K562 (cell line): ENCODE data around the gene TRAP1. TPM values are rescaled to one million over a fixed set of nuclear protein-coding genes. Genes with fewer than 3 reads are reported as not detected.

Experiments
- BHLHE40 ChIP-seq: IDR thresholded peaks from 2 replicates; pipeline ENCODE4 v1.6.1; 2011; ENCODE audit warnings: low read length, improper control_type of control experiment
- HDAC1 ChIP-seq, 2 experiments: fragments of 450-650 bp; IDR thresholded peaks; 2 replicates each; pipeline ENCODE4 v1.6.1; 2016 to 2017; ENCODE audit warnings: inconsistent platforms in 1 of 2, mild to moderate bottlenecking in 1 of 2, moderate library complexity in 1 of 2
- HDAC2 ChIP-seq: fragments of 450-650 bp; IDR thresholded peaks from 2 replicates; pipeline ENCODE4 v1.6.1; 2016; ENCODE audit warnings: mild to moderate bottlenecking
- NFRKB ChIP-seq: fragments of 450-650 bp; IDR thresholded peaks from 2 replicates; pipeline ENCODE4 v1.6.1; 2016; ENCODE audit warnings: low read depth
- NKRF ChIP-seq: fragments of 450-650 bp; IDR thresholded peaks from 2 replicates; pipeline ENCODE4 v1.6.1; 2016; ENCODE audit warnings: borderline replicate concordance
- ZNF12 ChIP-seq: sonication (generic); formaldehyde crosslinking; IDR thresholded peaks from 2 replicates; pipeline ENCODE4 v1.4.0; 2020; ENCODE audit warnings: mild to moderate bottlenecking, missing genetic modification reagents
- polyA plus RNA-seq, 8 experiments: library from polyadenylated mRNA; depleted of rRNA in 4 of 8; stranded (reverse) in 5 of 8; unstranded in 3 of 8; fragments of >200 nt; fragmentation: Nextera tagmentation in 2 of 8; fragmentation: Illumina TruSeq in 1 of 8; extraction: Ambion mirVana in 2 of 8; extraction: Trizol in 1 of 8; gene quantifications; 2 replicates each; pipeline versions ENCODE4 v1.2.1 to v1.2.3, GENCODE V29; 2011 to 2014; ENCODE audit warnings: inconsistent platforms in 1 of 8, missing spikeins in 1 of 8
- total RNA-seq, 7 experiments: library from RNA; depleted of rRNA in 6 of 7; stranded (reverse); fragments of >200 nt in 6 of 7; fragmentation: Illumina TruSeq in 2 of 7; extraction: Trizol in 2 of 7; gene quantifications; 2 replicates each; pipeline versions ENCODE4 v1.2.1 to v1.2.3, GENCODE V29; 2011 to 2021; ENCODE audit warnings: low replicate concordance in 1 of 7
- TF ChIP-seq, protein P1 (sequence below): fragments of 450-650 bp; IDR thresholded peaks from 2 replicates; pipeline ENCODE4 v1.6.1; 2016; ENCODE audit warnings: mild to moderate bottlenecking, moderate library complexity
- TF ChIP-seq, protein P2 (sequence below), 2 experiments: IDR thresholded peaks; 2 replicates each; pipeline ENCODE4 v1.6.1; 2011; ENCODE audit warnings: borderline replicate concordance in 1 of 2, control low read depth in 1 of 2, low read depth in 1 of 2, low read length in 1 of 2, mild to moderate bottlenecking in 1 of 2, mixed read lengths in 1 of 2, moderate library complexity in 1 of 2; ENCODE audit not compliant: insufficient read depth in 1 of 2, insufficient read length in 1 of 2, poor library complexity in 1 of 2, severe bottlenecking in 1 of 2; ENCODE audit errors: extremely low read depth in 1 of 2

TRAP1 gene
- total and polyA plus RNA-seq, 9 of the 15 experiments (the other 6 are each of a cell fraction or from before 2014, with no cell fraction given) = 19.1 to 436 (median 301) TPM

- TF ChIP-seq, protein P1, sequence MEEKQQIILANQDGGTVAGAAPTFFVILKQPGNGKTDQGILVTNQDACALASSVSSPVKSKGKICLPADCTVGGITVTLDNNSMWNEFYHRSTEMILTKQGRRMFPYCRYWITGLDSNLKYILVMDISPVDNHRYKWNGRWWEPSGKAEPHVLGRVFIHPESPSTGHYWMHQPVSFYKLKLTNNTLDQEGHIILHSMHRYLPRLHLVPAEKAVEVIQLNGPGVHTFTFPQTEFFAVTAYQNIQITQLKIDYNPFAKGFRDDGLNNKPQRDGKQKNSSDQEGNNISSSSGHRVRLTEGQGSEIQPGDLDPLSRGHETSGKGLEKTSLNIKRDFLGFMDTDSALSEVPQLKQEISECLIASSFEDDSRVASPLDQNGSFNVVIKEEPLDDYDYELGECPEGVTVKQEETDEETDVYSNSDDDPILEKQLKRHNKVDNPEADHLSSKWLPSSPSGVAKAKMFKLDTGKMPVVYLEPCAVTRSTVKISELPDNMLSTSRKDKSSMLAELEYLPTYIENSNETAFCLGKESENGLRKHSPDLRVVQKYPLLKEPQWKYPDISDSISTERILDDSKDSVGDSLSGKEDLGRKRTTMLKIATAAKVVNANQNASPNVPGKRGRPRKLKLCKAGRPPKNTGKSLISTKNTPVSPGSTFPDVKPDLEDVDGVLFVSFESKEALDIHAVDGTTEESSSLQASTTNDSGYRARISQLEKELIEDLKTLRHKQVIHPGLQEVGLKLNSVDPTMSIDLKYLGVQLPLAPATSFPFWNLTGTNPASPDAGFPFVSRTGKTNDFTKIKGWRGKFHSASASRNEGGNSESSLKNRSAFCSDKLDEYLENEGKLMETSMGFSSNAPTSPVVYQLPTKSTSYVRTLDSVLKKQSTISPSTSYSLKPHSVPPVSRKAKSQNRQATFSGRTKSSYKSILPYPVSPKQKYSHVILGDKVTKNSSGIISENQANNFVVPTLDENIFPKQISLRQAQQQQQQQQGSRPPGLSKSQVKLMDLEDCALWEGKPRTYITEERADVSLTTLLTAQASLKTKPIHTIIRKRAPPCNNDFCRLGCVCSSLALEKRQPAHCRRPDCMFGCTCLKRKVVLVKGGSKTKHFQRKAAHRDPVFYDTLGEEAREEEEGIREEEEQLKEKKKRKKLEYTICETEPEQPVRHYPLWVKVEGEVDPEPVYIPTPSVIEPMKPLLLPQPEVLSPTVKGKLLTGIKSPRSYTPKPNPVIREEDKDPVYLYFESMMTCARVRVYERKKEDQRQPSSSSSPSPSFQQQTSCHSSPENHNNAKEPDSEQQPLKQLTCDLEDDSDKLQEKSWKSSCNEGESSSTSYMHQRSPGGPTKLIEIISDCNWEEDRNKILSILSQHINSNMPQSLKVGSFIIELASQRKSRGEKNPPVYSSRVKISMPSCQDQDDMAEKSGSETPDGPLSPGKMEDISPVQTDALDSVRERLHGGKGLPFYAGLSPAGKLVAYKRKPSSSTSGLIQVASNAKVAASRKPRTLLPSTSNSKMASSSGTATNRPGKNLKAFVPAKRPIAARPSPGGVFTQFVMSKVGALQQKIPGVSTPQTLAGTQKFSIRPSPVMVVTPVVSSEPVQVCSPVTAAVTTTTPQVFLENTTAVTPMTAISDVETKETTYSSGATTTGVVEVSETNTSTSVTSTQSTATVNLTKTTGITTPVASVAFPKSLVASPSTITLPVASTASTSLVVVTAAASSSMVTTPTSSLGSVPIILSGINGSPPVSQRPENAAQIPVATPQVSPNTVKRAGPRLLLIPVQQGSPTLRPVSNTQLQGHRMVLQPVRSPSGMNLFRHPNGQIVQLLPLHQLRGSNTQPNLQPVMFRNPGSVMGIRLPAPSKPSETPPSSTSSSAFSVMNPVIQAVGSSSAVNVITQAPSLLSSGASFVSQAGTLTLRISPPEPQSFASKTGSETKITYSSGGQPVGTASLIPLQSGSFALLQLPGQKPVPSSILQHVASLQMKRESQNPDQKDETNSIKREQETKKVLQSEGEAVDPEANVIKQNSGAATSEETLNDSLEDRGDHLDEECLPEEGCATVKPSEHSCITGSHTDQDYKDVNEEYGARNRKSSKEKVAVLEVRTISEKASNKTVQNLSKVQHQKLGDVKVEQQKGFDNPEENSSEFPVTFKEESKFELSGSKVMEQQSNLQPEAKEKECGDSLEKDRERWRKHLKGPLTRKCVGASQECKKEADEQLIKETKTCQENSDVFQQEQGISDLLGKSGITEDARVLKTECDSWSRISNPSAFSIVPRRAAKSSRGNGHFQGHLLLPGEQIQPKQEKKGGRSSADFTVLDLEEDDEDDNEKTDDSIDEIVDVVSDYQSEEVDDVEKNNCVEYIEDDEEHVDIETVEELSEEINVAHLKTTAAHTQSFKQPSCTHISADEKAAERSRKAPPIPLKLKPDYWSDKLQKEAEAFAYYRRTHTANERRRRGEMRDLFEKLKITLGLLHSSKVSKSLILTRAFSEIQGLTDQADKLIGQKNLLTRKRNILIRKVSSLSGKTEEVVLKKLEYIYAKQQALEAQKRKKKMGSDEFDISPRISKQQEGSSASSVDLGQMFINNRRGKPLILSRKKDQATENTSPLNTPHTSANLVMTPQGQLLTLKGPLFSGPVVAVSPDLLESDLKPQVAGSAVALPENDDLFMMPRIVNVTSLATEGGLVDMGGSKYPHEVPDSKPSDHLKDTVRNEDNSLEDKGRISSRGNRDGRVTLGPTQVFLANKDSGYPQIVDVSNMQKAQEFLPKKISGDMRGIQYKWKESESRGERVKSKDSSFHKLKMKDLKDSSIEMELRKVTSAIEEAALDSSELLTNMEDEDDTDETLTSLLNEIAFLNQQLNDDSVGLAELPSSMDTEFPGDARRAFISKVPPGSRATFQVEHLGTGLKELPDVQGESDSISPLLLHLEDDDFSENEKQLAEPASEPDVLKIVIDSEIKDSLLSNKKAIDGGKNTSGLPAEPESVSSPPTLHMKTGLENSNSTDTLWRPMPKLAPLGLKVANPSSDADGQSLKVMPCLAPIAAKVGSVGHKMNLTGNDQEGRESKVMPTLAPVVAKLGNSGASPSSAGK = peak; percentile 55
- peak; percentile 55; the same call in 1 of the 2 replicates for TF ChIP-seq NKRF
- 0 out of 2 replicates have a peak, but pooled peaks have one; percentile 25 for TF ChIP-seq NFRKB
- peak; percentile 57 for TF ChIP-seq BHLHE40
- peak in 1 of 2 experiments; percentile 71; a peak in 2 of 4 replicates for TF ChIP-seq HDAC1 (IDR thresholded peaks at IDR 0.05)
- TF ChIP-seq, protein P2, sequence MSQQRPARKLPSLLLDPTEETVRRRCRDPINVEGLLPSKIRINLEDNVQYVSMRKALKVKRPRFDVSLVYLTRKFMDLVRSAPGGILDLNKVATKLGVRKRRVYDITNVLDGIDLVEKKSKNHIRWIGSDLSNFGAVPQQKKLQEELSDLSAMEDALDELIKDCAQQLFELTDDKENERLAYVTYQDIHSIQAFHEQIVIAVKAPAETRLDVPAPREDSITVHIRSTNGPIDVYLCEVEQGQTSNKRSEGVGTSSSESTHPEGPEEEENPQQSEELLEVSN (IDR thresholded peaks at IDR 0.05; ENCODE audit: borderline replicate concordance in 1 of 2, extremely low read depth in 1 of 2, insufficient read depth in 1 of 2, insufficient read length in 1 of 2, low read depth in 1 of 2, low read length in 1 of 2, poor library complexity in 1 of 2, severe bottlenecking in 1 of 2) = peak in 1 of 2 experiments; percentile 18
- TF ChIP-seq HDAC2 = 0 out of 2 replicates have a peak, but pooled peaks have one; percentile 22
- no peak for TF ChIP-seq ZNF12 (CRISPR knock-in tag)
Measured at GRCh38 chr16:3716831-3717234, 491 bp downstream of the TRAP1 start (continued).
